VCaP (cell line): ENCODE measurements around the gene ZFAND2B.

Experiments
- H3K27ac ChIP-seq: fragments of 450-650 bp; 2 replicates; pipeline ENCODE4 v1.5.1; 2017
- TF ChIP-seq, protein P1 (sequence below): fragments of 450-650 bp; conservative IDR thresholded peaks from 2 replicates; pipeline ENCODE4 v1.5.1; 2017; ENCODE audit warnings: mild to moderate bottlenecking, moderate library complexity

The ZFAND2B gene

DNA sequence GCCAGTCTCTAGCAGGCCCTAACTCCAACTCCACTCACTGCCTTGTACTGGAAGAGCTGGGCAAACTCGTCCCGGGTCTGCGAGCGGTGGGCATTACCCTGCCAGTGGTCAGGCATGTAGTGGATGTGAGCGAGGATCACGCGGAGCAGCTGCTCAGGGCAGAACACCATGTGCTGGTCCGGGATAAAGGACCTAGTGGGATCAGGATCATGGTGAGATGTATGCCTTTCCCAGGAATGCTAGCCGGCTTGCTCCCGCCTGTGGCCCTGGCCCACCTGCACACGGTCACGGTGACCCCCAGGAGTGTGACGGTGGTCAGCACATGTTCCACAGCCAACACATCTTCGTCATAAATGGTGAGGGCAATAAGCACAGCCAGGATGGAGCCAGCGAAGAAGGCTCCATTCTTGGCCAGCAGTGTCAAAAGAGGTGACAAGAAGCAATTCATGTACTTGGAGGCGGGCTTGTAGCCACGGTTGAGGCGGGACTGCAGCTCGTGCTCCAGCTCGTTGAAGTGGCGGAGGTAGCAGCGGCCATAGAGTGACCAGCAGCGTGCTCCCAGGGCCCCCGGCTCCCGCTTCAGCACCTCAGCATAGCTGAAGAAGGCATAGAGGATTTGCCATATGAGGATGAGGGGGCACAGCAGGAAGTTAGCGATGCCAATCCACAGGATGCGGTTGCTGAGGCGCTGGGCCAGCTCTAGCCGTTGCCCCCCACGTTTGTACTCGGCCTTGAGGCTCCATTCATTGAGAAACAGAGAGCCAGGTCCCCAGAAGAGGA lies 17.4 kb downstream of the ZFAND2B start:
- H3K27ac ChIP-seq: no peak overlapping the region
- TF ChIP-seq, protein P1, sequence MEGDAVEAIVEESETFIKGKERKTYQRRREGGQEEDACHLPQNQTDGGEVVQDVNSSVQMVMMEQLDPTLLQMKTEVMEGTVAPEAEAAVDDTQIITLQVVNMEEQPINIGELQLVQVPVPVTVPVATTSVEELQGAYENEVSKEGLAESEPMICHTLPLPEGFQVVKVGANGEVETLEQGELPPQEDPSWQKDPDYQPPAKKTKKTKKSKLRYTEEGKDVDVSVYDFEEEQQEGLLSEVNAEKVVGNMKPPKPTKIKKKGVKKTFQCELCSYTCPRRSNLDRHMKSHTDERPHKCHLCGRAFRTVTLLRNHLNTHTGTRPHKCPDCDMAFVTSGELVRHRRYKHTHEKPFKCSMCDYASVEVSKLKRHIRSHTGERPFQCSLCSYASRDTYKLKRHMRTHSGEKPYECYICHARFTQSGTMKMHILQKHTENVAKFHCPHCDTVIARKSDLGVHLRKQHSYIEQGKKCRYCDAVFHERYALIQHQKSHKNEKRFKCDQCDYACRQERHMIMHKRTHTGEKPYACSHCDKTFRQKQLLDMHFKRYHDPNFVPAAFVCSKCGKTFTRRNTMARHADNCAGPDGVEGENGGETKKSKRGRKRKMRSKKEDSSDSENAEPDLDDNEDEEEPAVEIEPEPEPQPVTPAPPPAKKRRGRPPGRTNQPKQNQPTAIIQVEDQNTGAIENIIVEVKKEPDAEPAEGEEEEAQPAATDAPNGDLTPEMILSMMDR: no peak

DNA sequence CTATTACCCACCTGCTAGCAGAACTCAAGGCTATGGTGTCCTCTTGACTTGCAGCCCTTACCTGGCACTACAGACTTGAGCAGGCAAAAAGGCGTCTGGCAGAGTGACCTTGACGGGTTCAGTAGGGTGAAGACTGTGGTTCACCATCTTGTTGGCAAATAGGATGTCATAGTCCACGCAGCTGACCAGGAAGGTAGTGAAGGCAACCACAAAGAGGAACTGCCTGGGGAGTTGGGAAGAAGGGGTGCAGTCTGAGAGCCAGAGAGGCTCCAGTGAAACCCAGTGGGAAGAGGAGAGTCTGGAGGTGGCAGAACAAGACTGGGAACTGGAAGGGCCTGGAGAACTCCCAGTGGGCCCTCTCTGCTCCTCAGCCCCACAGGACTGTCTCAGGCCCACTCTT lies 18.8 kb downstream of the ZFAND2B start:
- TF ChIP-seq, protein P1: no peak
- H3K27ac ChIP-seq: no peak overlapping the region

DNA sequence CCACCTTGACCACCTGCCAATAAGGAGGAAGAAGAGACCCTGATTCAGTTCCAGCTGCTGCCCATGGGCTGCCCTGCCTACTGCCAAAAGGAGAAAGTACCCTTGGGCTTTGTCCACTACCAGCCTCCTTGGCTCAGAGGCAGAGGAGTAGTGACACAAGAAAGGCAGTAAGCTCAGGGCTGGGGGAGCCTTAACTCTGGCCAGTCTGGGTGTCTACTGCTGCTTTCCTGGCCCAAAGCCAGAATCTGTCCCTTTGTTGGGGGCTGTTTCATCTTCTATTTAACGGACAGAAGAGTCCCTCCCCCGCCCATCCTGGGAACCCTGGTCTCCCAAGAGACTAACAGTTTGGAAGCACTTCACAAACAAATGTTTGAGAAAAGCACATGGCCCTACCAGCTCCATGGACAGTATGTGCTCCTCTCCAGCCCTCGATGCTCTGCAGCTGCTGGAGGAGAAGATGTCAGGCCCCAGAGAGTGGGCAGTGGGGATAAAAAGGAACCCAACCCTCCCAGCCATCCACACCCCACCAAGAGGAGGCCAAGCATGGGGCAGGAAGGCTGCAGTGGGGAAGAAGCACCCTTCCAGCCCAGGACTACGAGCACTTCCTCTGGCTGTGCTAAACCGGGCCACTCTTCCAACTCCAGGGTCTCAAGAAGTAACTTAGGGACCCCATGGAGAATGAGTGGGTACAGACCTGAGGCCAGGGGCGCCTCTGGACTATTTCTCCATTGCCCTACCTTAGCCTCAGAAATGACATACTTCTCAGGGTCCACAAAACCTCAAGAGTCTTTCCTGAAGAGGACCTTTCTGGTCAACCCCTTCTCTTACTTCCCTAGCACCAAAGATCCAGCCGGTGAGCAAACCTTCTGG lies 21.7 kb downstream of the ZFAND2B start:
- peak overlapping the region; percentile 95 for H3K27ac ChIP-seq
- TF ChIP-seq, protein P1: no peak

DNA sequence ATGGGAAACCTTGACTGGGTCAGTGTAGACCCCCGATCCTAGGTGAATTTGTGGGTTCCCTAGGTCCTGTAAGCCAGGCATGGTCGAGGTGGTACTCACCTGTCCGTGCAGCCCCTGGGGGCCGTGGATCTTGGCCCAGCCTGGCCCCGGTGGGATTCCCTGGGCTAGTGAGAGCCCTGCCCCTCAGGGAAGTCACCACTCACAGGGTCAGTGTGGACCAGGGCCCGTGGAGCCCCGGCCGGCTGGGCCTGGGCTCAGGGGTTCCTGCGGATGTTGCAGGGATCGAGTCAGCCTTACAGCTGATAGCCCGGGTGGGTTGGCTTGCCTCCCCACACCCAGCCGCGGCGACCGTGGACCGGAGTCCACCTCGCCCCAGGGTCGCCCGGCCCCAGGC lies 22.3 kb downstream of the ZFAND2B start:
- peak overlapping the region; percentile 95 for H3K27ac ChIP-seq

DNA sequence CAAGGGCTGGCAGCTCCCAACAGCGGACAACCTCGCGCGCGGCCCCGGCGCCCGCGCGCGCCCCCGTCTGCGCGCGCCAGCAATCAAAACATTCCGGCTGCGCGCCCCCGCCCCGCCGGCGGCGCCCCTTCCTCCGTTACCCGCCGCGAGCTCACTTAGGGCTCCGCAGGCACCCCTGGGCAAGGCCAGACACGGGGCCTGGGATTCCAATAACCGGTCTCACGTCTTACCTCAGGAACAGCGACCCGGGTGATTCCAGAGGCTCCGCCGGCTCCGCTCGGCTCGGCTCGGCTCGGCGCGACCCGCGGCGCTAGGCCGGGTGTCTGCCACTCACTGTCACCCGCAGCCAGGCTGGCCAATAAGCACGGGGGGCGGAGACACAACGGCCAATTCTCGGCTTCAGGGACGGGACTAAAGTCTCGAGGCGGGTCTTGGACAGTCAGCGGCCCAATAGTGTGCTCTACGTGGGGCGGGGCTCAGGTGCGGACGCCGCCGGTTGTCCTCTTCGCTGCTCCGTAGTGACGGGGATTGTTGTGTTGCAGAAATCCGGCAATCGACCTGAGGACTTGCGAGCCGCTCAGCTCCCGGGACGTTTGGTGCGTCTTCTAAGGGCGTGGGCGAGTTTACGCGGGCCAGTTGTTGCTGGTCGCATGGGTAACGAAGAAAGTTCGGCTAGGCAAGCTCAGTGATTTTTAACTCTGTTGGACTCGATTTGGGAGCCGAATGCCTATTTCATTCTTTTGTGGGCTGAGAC lies 22.9 kb downstream of the ZFAND2B start, which contains the start of the genes ANKZF1 and ATG9A:
Gene ANKZF1 (plus strand): TSS at position 502 of the 754 bp plus-strand sequence. CDS start 452 bp downstream, outside the sequence.
Gene ATG9A (minus strand): TSS at position 332 of the 754 bp plus-strand sequence. CDS start 1,612 bp downstream, outside the sequence.
- TF ChIP-seq, protein P1: no peak
- H3K27ac ChIP-seq: peak within 1 kb of the TSS; percentile 95

More for the DNA sequence above, 22.3 kb downstream of the ZFAND2B start:
- TF ChIP-seq, protein P1: no peak

DNA sequence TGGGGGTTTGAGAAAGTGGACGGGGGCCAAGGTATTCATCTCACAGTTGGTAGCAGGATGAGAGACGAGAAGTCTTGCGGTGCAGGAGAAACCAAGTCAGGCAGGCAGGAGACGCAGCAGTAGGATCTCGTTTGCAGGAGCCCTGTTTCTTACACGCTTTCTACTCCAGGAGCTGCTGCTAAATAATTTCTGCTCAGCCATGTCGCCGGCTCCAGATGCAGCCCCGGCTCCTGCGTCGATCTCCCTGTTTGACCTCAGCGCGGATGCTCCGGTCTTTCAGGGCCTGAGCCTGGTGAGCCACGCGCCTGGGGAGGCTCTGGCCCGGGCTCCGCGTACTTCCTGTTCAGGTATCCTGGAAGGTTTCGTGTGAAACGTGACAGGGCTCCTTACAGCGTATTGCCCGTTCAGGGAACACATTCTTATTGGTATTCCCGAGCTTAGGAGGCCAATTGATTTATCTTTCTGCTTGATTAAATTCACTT lies 23.5 kb downstream of the ZFAND2B start:
- TF ChIP-seq, protein P1: no peak
- H3K27ac ChIP-seq: peak overlapping the region; percentile 95
